ENCODE results near the gene RTL9. TPM values are rescaled to one million over a fixed set of nuclear protein-coding genes. Genes with fewer than 3 reads are reported as not detected.

RTL9 gene
- total and polyA plus RNA-seq, 2 donors (not counting 1 experiment from before 2014, with no cell fraction given): 0.09 to 0.17 TPM

- Histone ChIP-seq H3K4me3 (replicated peaks in 1 of 4; ENCODE audit: control extremely low read depth in 1 of 4, insufficient read depth in 1 of 4, low read depth in 3 of 4, low read length in 4 of 4) (peak overlapping the region; percentile 73 to 91 (median 76)), H2AFZ (ENCODE audit: low read length) (no peak overlapping the region), H3K79me2 (ENCODE audit: control insufficient read depth, insufficient read depth, low read length) (peaks cover 52% of the 10 kb centered on the region), H3K36me3 (ENCODE audit: control insufficient read depth, insufficient read depth, low read length) (no peaks in the 10 kb centered on the region), H3K9me3 (ENCODE audit: control insufficient read depth, insufficient read depth, low read depth, low read length) (no peaks in the 10 kb centered on the region), H3K9ac (ENCODE audit: insufficient read depth, low read length) (peak overlapping the region; percentile 85), H3K27ac (ENCODE audit: insufficient read depth, low read length) (peak overlapping the region; percentile 89), H4K20me1 (ENCODE audit: control insufficient read depth, extremely low read depth, insufficient read depth, low read length) (no peaks in the 10 kb centered on the region), H3K27me3 (ENCODE audit: control insufficient read depth, insufficient read depth, low read length) (no peaks in the 10 kb centered on the region), H3K4me2 (ENCODE audit: extremely low read depth, insufficient read depth, low read length) (peak overlapping the region; percentile 25), H3K4me1 (ENCODE audit: control insufficient read depth, extremely low read depth, insufficient read depth, low read length) (no peaks in the 10 kb centered on the region)
- TF ChIP-seq EZH2 (IDR thresholded peaks at IDR 0.05; ENCODE audit: low read length, missing control alignments) (no peak), CTCF (conservative IDR thresholded peaks at IDR 0.05 in 1 of 2, IDR thresholded peaks at IDR 0.05 in 1 of 2; ENCODE audit: low read depth in 1 of 2, low read length in 2 of 2) (no peak)
- no peak for DNase-seq (ENCODE audit: low read depth in 2 of 2)
These were observed 41.4 kb upstream of the RTL9 start for GRCh38 chrX:110317061-110317819.

GRCh38 chrX:110317820-110318663 is 40.6 kb upstream of the RTL9 start, which contains the start of gene AMMECR1:
Gene AMMECR1, minus strand, starts transcription at chrX:110318085. Its CDS starts 14 bp downstream, at chrX:110318071.
- Histone ChIP-seq H3K4me2 (ENCODE audit: extremely low read depth, insufficient read depth, low read length) (peak within 1 kb of the TSS; percentile 66), H2AFZ (ENCODE audit: low read length) (peak within 1 kb of the TSS; percentile 19), H3K27me3 (ENCODE audit: control insufficient read depth, insufficient read depth, low read length) (no peaks in the 10 kb centered on the region), H3K9me3 (ENCODE audit: control insufficient read depth, insufficient read depth, low read depth, low read length) (no peaks in the 10 kb centered on the region), H3K4me3 (replicated peaks in 1 of 4; ENCODE audit: control extremely low read depth in 1 of 4, insufficient read depth in 1 of 4, low read depth in 3 of 4, low read length in 4 of 4) (peak within 1 kb of the TSS; percentile 73 to 91 (median 76)), H3K79me2 (ENCODE audit: control insufficient read depth, insufficient read depth, low read length) (peaks cover 44% of the 10 kb centered on the region), H3K36me3 (ENCODE audit: control insufficient read depth, insufficient read depth, low read length) (no peaks in the 10 kb centered on the region), H4K20me1 (ENCODE audit: control insufficient read depth, extremely low read depth, insufficient read depth, low read length) (no peaks in the 10 kb centered on the region), H3K27ac (ENCODE audit: insufficient read depth, low read length) (peak within 1 kb of the TSS; percentile 89), H3K4me1 (ENCODE audit: control insufficient read depth, extremely low read depth, insufficient read depth, low read length) (no peaks in the 10 kb centered on the region), H3K9ac (ENCODE audit: insufficient read depth, low read length) (peak within 1 kb of the TSS; percentile 85)
- TF ChIP-seq CTCF (conservative IDR thresholded peaks at IDR 0.05 in 1 of 2, IDR thresholded peaks at IDR 0.05 in 1 of 2; ENCODE audit: low read depth in 1 of 2, low read length in 2 of 2) (no peak), EZH2 (IDR thresholded peaks at IDR 0.05; ENCODE audit: low read length, missing control alignments) (no peak)
- peak; percentile 77 to 78 for DNase-seq (ENCODE audit: low read depth in 2 of 2)

GRCh38 chrX:110318664-110318968 is 40.0 kb upstream of the RTL9 start:
- Histone ChIP-seq H3K4me1 (ENCODE audit: control insufficient read depth, extremely low read depth, insufficient read depth, low read length) (no peaks in the 10 kb centered on the region), H3K27ac (ENCODE audit: insufficient read depth, low read length) (peak overlapping the region; percentile 82), H3K79me2 (ENCODE audit: control insufficient read depth, insufficient read depth, low read length) (peaks cover 39% of the 10 kb centered on the region), H3K4me3 (replicated peaks in 1 of 4; ENCODE audit: control extremely low read depth in 1 of 4, insufficient read depth in 1 of 4, low read depth in 3 of 4, low read length in 4 of 4) (peak overlapping the region; percentile 57 to 75 (median 62)), H3K4me2 (ENCODE audit: extremely low read depth, insufficient read depth, low read length) (peak overlapping the region; percentile 66), H3K9ac (ENCODE audit: insufficient read depth, low read length) (peak overlapping the region; percentile 77), H3K27me3 (ENCODE audit: control insufficient read depth, insufficient read depth, low read length) (no peaks in the 10 kb centered on the region), H3K36me3 (ENCODE audit: control insufficient read depth, insufficient read depth, low read length) (no peaks in the 10 kb centered on the region), H2AFZ (ENCODE audit: low read length) (peak overlapping the region; percentile 19), H3K9me3 (ENCODE audit: control insufficient read depth, insufficient read depth, low read depth, low read length) (no peaks in the 10 kb centered on the region), H4K20me1 (ENCODE audit: control insufficient read depth, extremely low read depth, insufficient read depth, low read length) (no peaks in the 10 kb centered on the region)
- no peak for DNase-seq (ENCODE audit: low read depth in 2 of 2)
- TF ChIP-seq CTCF (conservative IDR thresholded peaks at IDR 0.05 in 1 of 2, IDR thresholded peaks at IDR 0.05 in 1 of 2; ENCODE audit: low read depth in 1 of 2, low read length in 2 of 2) (no peak), EZH2 (IDR thresholded peaks at IDR 0.05; ENCODE audit: low read length, missing control alignments) (no peak)
